HG03060 (cell line): ENCODE measurements around the gene TRABD.
"Not testable (repeated sequence)": the region's sequence is repeated elsewhere in the genome, so short reads cannot be mapped to it uniquely, and the experiment has no call there.

Source experiments
- ATAC-seq: cut with Tn5 transposase; IDR thresholded peaks from one replicate; pipeline ENCODE4 v1.9.1; 2021; ENCODE audit warnings: low read depth, moderate number of reproducible peaks; ENCODE audit not compliant: unreplicated experiment

Gene TRABD, protein sequence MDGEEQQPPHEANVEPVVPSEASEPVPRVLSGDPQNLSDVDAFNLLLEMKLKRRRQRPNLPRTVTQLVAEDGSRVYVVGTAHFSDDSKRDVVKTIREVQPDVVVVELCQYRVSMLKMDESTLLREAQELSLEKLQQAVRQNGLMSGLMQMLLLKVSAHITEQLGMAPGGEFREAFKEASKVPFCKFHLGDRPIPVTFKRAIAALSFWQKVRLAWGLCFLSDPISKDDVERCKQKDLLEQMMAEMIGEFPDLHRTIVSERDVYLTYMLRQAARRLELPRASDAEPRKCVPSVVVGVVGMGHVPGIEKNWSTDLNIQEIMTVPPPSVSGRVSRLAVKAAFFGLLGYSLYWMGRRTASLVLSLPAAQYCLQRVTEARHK

DNA sequence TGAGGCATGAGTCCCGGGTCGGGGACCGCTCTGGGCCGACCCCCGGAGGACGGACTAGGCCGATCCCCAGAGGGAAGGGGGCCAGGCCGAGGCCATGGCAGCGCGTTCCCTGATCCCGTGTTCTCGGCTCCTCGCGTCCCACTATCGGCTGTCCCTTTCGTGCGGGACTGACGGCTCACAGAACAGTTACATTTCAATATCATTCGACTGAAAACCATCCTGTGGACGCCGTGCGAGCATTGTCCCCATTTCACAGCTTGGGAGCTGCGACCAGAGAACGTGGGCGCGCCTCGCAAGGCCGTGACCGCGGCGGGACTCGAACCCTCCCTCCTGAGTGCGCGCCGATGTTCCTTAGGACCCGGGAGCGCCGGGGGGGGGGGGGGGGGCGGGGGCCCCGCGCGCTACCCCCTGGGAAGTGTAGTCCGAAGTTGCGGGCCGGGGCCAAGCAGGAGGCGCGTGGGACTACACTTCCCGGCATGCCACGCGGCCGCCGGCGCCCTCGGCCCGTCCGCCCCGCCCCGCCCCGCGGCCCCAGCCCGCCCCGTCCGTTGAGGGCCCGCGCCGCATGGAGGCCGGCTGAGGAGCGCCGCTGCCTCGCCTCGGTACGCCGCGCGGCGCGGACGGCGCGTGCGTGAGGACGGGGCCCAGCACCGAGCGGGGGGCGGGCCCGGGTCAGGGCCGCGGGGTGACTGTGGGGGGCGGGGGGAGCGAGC is at the start of gene TRABD:
Gene TRABD (plus strand): TSS at position 539 of the 713 bp plus-strand sequence. CDS start 7,148 bp downstream, outside the sequence.
- no peak for ATAC-seq

GRCh38 chr22:50136581-50137015 is 49.1 kb upstream of the TRABD start:
- no peak for ATAC-seq

- not testable (repeated sequence) for ATAC-seq
These were observed 48.4 kb upstream of the TRABD start for GRCh38 chr22:50137277-50137676.

DNA sequence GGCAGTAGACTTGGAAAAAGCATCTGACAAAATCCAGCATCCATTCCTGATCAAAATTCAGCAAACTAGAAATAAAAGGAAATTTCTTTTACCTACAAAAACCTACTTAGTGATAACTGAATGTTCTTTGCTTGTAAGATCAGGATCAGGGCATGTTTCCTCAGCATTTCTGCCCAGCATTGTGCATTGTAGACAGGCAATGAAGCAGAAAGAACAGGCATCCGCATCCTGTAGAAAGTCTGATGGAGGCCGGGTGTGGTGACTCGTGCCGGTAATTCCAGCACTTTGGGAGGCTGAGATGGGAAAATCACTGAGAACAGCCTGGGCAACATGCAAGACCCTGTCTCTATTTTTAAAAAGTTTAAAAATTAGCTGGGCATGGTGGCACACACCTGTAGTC is 47.7 kb upstream of the TRABD start:
- no peak for ATAC-seq

DNA sequence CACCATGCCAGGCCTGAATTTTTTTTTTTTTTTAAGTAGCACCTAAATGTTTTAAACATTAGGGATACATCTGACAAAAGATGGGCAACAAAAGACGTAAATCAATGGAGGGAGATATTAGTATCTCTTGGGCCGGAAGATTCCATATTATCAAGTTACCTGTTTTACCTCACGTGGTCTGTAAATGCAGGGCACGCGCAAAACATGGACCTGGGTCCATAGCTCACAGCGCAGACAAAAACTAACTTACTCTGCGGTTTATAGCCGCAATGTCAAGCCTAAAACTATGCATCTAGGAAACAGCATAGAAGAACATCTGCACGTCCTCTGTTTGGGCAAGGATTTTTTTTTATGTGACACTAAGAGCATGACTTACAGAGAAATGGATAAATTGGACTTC is 46.7 kb upstream of the TRABD start:
- ATAC-seq, result no peak

DNA sequence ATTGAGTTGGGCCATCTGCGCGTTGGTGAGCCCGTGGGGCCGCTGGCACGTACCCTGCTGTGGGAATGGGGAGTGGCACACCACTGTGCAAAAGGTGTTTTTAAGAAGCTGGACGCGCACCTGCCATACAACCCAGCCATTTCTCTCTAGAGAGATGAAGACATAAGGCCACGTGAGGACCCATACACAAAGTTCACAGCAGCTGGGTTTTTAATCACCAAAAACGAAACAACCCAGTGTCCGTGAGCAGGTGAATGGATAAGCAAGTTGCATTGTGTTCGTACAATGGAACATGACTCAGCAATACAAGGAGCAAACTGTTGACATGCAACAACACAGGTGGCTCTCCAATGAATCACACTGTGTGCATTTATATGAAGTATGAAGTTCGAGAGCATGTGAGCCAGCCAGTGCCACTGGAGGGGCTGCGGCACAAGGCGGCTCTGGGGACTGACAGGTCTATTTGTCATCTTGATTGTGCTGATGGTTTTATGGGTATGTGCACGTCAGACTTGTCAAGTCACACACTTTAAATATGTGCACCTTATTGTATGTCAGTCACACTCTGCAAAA is 45.8 kb upstream of the TRABD start:
- no peak for ATAC-seq

DNA sequence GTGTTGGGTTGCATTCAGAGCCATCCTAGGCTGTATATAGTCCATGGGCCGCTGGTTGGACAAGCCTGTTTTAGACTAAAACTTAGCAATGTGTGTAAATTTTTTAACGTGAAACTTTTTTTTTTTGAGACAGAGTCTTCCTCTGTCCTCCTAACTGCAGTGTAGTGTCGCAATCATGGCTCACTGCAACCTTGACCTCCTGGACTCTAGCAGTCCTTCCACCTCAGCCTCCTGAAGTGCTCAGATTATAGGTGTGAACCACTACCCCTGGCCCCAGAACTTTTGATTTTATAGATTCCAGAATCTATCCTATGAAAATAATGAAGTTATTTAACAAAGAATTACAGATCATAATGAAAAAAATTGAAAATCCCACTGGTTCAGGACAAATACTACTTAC is 45.1 kb upstream of the TRABD start:
- no peak for ATAC-seq

- ATAC-seq, result no peak
These were observed 44.3 kb upstream of the TRABD start for GRCh38 chr22:50141462-50141861.

- ATAC-seq, result no peak
These were observed 43.8 kb upstream of the TRABD start for GRCh38 chr22:50141891-50142363.

DNA sequence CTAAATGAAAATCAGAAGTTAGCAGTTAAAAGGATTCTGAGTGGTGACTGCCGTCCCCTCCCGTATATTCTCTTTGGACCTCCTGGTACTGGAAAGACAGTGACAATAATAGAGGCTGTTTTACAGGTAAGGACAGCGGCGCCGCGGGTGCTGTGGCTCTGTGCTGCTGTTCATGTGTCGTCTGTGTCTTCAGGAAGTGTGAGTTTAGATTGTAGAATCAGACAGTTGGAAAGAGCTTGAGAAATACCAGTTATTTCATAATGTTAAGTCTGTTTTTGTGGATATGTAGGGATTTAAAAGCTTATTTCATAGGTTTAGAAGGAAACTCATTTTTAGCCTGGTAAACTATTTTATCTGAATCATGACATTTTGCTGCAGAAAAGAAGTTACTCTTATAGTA is 42.6 kb upstream of the TRABD start:
- ATAC-seq, result no peak

DNA sequence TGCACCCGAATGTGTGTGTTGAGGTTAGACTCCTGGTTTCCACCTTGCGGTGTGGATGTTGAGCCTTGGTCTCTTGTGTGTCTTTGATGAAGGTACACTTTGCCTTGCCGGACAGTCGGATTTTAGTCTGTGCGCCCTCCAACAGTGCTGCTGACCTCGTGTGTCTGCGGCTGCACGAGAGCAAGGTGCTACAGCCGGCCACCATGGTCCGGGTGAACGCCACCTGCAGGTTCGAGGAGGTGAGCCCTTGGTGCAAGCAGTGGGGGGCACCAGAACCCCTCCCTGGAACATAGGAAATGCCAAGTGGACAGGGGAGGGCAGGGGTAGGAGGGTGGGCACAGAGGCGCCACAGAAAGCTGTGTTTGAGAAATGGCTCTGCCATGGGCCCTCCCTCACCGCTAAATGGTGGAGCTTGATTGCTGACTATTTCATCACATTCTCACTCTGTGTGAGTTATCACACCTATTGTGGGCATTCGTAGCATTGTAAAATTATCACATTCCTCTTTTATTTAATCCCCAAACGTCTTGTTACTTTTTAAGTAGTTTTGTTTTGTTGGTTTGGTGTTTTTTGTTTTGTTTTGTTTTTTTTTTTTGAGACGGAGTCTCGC is 41.6 kb upstream of the TRABD start:
- no peak for ATAC-seq

DNA sequence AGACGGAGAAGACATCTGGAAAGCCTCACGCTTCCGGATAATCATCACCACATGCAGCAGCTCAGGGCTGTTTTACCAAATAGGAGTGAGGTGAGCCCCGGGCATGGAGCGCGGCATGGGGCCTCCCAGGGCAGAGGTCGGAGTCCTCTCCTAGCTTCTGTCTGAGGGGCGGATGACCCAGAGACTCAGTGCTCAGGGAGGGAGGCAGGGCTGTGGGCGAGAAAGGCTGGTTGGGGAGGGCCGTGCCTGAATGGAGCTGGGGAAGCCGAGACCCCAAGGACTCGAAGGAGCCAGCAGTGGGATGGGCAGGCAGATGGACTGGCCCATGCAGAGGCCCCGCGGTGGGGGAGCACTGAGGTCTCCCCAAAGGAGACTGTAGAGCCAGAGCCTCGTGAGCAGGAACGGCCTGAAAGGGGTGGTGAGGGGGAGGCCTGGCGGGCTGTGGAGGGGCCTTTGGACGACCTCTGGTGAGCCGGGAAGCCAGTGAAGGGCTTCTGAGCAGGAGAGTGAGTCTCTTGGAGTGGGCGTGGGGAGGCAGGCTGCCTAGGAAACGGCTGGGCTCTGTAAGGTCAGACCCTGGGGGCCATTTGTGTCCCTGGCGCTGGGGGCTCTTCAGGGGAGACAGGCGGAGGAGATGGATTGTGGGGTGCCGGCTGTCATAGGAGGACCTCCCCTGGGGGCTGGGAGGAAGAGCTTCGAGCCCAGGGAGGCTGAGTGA is 39.8 kb upstream of the TRABD start:
- ATAC-seq, result no peak

DNA sequence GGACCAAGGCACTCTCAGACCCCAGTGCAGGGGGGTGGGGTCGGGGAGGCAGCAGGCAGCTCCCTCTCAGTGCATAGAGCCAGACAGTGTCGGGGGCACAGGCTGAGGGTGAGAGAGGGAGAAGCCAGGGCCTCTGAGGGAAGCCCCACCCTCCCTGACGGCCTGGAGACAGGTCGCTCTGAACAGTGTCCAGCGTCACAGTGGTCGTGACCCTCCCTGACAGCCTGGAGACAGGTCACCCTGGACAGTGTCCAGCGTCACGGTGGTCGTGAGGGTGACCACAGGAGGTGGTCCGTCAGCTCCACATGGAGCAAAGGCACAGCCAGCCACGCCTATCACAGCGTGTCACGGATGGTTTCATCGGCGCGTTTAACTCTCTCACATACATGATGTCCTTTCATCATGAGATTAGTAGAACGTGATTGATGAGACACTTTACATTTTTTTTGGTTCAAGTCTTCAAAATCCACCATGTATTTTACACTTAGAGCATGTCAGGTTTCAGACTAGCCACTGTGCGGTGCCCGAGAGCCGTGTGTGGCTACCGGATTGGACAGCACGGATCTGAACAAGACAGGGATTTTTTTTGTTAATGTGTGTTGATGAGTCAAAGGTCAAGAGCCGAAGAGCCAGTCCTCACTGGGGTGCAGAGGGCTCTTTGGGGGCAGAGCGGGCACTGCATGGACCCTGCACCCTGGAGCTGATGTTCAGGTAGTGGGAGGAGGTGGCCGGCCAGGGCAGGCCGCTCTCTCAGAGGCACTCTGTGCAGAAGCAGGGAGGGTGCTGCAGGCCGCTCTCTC is 39.1 kb upstream of the TRABD start:
- ATAC-seq, result no peak

- ATAC-seq, result not testable (repeated sequence)
These were observed 38.2 kb upstream of the TRABD start for GRCh38 chr22:50147258-50148165.

- no peak for ATAC-seq
These were observed 37.6 kb upstream of the TRABD start for GRCh38 chr22:50148166-50148500.

DNA sequence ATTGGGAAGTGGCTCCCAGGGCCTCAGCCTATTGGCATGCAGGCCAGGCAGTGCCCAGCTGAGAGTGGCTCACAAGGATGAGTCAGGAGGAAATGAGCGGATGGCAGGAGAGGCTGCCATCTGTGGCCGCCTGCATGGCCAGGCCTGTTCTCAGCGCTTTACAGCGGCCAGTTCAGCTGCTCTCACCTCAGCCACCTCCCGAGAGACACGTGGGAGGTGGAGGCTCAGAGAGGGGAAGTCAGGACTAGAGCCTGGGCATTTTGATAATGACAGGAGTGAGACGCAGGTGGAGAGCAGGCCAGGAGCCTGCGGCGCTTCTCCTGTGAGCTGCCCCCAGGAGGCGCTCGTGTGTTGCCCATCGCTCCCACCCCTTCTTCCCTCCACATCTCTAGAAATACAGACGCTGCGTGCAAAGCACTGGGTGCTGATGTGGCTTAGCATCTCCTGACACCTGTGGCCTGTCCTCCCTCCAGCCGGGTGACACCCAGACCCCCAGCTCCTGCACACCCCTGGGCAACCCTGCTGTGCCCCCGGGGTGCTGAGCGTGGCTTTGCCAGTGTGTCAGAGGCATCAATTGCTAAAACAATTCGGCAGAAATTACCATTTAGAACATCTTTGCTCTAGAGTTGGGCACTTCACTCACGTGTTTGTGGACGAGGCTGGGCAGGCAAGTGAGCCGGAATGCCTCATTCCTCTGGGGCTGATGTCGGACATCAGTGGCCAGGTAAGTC is 36.6 kb upstream of the TRABD start:
- no peak for ATAC-seq

DNA sequence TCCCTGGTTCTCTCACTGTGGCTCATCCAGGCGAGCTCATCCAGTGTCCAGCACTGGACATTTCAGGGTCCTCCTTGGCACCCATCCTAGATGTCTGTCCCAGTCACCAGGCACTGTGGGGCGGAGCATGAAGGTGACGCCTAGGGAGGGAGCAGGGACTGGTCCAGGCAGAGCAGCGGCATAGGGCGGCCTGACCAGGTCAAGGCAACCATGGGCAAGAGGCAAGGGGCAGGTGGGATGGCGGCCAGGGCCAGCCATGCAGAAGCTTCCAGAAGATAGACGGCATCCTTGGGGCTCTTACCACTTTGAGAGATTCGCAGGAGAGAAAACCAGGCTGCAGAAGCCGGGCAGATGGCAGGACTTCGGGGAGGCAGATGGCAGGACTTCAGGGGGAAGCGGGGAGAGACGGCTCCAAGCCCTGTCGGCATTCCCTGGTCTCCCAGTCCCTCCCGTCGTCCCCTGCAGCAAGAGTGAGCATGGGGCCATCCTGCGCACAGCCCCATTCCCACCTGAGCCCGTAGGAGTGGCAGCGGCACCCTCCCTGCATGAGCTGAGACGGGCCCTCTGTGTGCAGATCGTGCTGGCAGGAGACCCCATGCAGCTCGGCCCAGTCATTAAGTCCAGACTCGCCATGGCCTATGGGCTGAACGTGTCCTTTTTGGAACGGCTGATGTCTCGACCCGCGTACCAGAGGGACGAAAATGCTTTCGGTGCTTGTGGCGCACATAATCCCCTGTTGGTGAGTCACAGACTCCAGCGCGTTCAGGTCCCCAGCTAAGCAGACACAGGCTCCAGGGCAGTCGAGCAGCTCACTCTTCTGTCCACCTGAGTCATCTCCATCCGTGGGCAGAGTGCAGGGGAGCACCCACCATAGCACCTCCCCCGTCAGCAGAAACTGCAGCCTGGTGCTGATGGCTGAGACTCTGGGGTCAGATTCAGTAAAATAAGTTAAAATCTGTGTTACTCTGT is 35.3 kb upstream of the TRABD start:
- ATAC-seq, result no peak
